Astrocyte of the cerebellum (primary cell): Measurements from ENCODE around the gene SLC6A1.

Source experiments
- DNase-seq: peaks from one replicate; pipeline ENCODE4 v3.0.0-alpha.2; 2011; ENCODE audit warnings: low read depth
- H3K4me3 ChIP-seq: 2 replicates; pipeline ENCODE4 v1.5.1; 2011; ENCODE audit warnings: mild to moderate bottlenecking, low read depth, low read length, moderate library complexity
- CTCF ChIP-seq: IDR thresholded peaks from 2 replicates; pipeline ENCODE4 v1.5.1; 2012; ENCODE audit warnings: low read length, low read depth, moderate library complexity, mild to moderate bottlenecking; ENCODE audit errors: missing control alignments
- in situ Hi-C: cut with HindIII; loops from 2 replicates; pipeline ENCODE4 v1.10.0; 2017; ENCODE audit warnings: low sequenced_read_pairs

SLC6A1 gene

GRCh38 chr3:11010426-11011165 lies 18.0 kb downstream of the SLC6A1 start:
- H3K4me3 ChIP-seq: no peak overlapping the region
- in situ Hi-C loops: no loop called here
- no peak for TF ChIP-seq CTCF
- DNase-seq: no peak

GRCh38 chr3:11014253-11014652 lies 21.7 kb downstream of the SLC6A1 start:
- in situ Hi-C loops: no loop called here
- no peak for DNase-seq
- no peak for TF ChIP-seq CTCF
- H3K4me3 ChIP-seq: no peak overlapping the region

GRCh38 chr3:11014752-11015151 lies 22.2 kb downstream of the SLC6A1 start:
- DNase-seq: no peak
- H3K4me3 ChIP-seq: no peak overlapping the region
- TF ChIP-seq CTCF: no peak
- in situ Hi-C loops: no loop called here

GRCh38 chr3:11015369-11015768 lies 22.8 kb downstream of the SLC6A1 start:
- DNase-seq: no peak
- in situ Hi-C loops: no loop called here
- H3K4me3 ChIP-seq: no peak overlapping the region
- TF ChIP-seq CTCF: no peak

GRCh38 chr3:11016727-11017126 lies 24.2 kb downstream of the SLC6A1 start:
- no peak overlapping the region for H3K4me3 ChIP-seq
- TF ChIP-seq CTCF: no peak
- no peak for DNase-seq
- in situ Hi-C loops: no loop called here

- in situ Hi-C loops: no loop called here
- no peak overlapping the region for H3K4me3 ChIP-seq
- no peak for DNase-seq
- no peak for TF ChIP-seq CTCF
Measured at GRCh38 chr3:11019116-11019819, 26.7 kb downstream of the SLC6A1 start.
